Fibroblast of lung (primary cell): Measurements from ENCODE around the gene CREB5. TPM values are rescaled to one million over a fixed set of nuclear protein-coding genes. Genes with fewer than 3 reads are reported as not detected.
A peak's percentile ranks its signal among the peaks of the same experiment; 100 is the strongest.

Experiments
- DNase-seq, 2 donors: peaks; one replicate each; pipeline versions ENCODE4 v3.0.0 to v3.0.0-alpha.2; 2010; ENCODE audit warnings: low read depth in 2 of 2
- H2AFZ ChIP-seq: 2 replicates; pipeline ENCODE4 v1.5.1; 2012; ENCODE audit warnings: low read length, control low read depth, inconsistent platforms
- H3K27ac ChIP-seq: 2 replicates; pipeline ENCODE4 v1.5.1; 2011; ENCODE audit warnings: low read length, control low read depth; ENCODE audit not compliant: insufficient read depth
- H3K27me3 ChIP-seq: 2 replicates; pipeline ENCODE4 v1.5.1; 2011; ENCODE audit warnings: mild to moderate bottlenecking, low read length; ENCODE audit not compliant: control insufficient read depth, insufficient read depth
- H3K36me3 ChIP-seq: 2 replicates; pipeline ENCODE4 v1.5.1; 2011; ENCODE audit warnings: low read length; ENCODE audit not compliant: control insufficient read depth, insufficient read depth
- H3K4me1 ChIP-seq: 2 replicates; pipeline ENCODE4 v1.5.1; 2011; ENCODE audit warnings: low read length; ENCODE audit not compliant: control insufficient read depth, insufficient read depth; ENCODE audit errors: extremely low read depth
- H3K4me2 ChIP-seq: 2 replicates; pipeline ENCODE4 v1.5.1; 2011; ENCODE audit warnings: low read length, control low read depth; ENCODE audit not compliant: insufficient read depth; ENCODE audit errors: extremely low read depth
- H3K4me3 ChIP-seq, 4 experiments: fragments of 200-600 bp in 1 of 4; sonication (generic) in 1 of 4; replicated peaks in 1 of 4; 2 replicates each; pipeline ENCODE4 v1.5.1; 2011 to 2016; ENCODE audit warnings: low read length in 4 of 4, low read depth in 3 of 4, mild to moderate bottlenecking in 3 of 4, control low read depth in 2 of 4, inconsistent platforms in 1 of 4, mixed read lengths in 1 of 4; ENCODE audit not compliant: insufficient read depth in 1 of 4; ENCODE audit errors: control extremely low read depth in 1 of 4
- H3K79me2 ChIP-seq: 2 replicates; pipeline ENCODE4 v1.5.1; 2012; ENCODE audit warnings: mild to moderate bottlenecking, low read length, inconsistent platforms; ENCODE audit not compliant: control insufficient read depth, insufficient read depth
- H3K9ac ChIP-seq: 2 replicates; pipeline ENCODE4 v1.5.1; 2011; ENCODE audit warnings: mild to moderate bottlenecking, low read length, control low read depth; ENCODE audit not compliant: insufficient read depth
- H3K9me3 ChIP-seq: 2 replicates; pipeline ENCODE4 v1.5.1; 2012; ENCODE audit warnings: low read depth, low read length; ENCODE audit not compliant: control insufficient read depth, insufficient read depth
- H4K20me1 ChIP-seq: 2 replicates; pipeline ENCODE4 v1.5.1; 2011; ENCODE audit warnings: low read length; ENCODE audit not compliant: control insufficient read depth, insufficient read depth; ENCODE audit errors: extremely low read depth
- EZH2 ChIP-seq: IDR thresholded peaks from 2 replicates; pipeline ENCODE4 v1.5.1; 2012; ENCODE audit warnings: low read length, control low read depth, mild to moderate bottlenecking; ENCODE audit errors: missing control alignments
- polyA plus RNA-seq, 2 donors: library from polyadenylated mRNA; depleted of rRNA in 1 of 2; stranded (reverse) in 1 of 2; unstranded in 1 of 2; fragments of >200 nt; gene quantifications; 2 replicates each; pipeline ENCODE4 v1.2.1, GENCODE V29; 2011 to 2012; ENCODE audit warnings: missing spikeins in 1 of 2
- total RNA-seq: library from RNA; depleted of rRNA; stranded (reverse); fragments of >200 nt; gene quantifications from 2 replicates; pipeline ENCODE4 v1.2.1, GENCODE V29; 2014
- TF ChIP-seq, protein P1 (sequence below), 2 donors: IDR thresholded peaks in 1 of 2; conservative IDR thresholded peaks in 1 of 2; 1 replicate in 1 of 2; 2 replicates in 1 of 2; pipeline ENCODE4 v1.5.1; 2011 to 2012; ENCODE audit warnings: low read length in 2 of 2, control low read depth in 1 of 2, inconsistent platforms in 1 of 2, low read depth in 1 of 2, mild to moderate bottlenecking in 1 of 2

CREB5 gene
- total and polyA plus RNA-seq, 2 donors (not counting 1 experiment from before 2014, with no cell fraction given): 8.2 to 28.4 TPM

DNA sequence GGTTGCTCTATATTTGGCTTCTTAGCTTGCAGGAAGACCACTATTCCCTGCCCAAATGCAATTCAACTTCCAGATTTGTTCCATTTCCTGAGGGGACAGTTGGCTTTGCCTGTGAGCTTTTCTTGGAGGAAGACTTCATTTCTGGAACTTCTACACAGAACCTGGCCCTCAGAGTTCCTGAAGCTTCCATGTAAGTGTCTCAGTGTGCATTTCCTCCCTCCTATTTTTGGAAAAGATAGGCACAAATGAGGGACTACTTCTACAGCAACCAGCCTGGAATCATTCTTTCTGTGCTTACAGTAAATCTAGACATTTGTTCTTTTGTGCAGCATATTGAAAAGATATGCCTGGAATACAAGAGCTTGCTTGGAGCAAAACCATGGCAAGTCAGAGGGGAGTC lies 164.3 kb downstream of the CREB5 start:
- Histone ChIP-seq H3K4me3 (no peak overlapping the region), H3K9me3 (no peaks in the 10 kb centered on the region), H3K4me2 (no peak overlapping the region), H2AFZ (no peak overlapping the region), H3K27me3 (no peaks in the 10 kb centered on the region), H3K79me2 (no peaks in the 10 kb centered on the region), H3K27ac (no peak overlapping the region), H3K9ac (no peak overlapping the region), H3K36me3 (no peaks in the 10 kb centered on the region), H3K4me1 (peaks cover 2% of the 10 kb centered on the region), H4K20me1 (no peaks in the 10 kb centered on the region)
- DNase-seq: no peak
- TF ChIP-seq, protein P1, sequence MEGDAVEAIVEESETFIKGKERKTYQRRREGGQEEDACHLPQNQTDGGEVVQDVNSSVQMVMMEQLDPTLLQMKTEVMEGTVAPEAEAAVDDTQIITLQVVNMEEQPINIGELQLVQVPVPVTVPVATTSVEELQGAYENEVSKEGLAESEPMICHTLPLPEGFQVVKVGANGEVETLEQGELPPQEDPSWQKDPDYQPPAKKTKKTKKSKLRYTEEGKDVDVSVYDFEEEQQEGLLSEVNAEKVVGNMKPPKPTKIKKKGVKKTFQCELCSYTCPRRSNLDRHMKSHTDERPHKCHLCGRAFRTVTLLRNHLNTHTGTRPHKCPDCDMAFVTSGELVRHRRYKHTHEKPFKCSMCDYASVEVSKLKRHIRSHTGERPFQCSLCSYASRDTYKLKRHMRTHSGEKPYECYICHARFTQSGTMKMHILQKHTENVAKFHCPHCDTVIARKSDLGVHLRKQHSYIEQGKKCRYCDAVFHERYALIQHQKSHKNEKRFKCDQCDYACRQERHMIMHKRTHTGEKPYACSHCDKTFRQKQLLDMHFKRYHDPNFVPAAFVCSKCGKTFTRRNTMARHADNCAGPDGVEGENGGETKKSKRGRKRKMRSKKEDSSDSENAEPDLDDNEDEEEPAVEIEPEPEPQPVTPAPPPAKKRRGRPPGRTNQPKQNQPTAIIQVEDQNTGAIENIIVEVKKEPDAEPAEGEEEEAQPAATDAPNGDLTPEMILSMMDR (conservative IDR thresholded peaks at IDR 0.05 in 1 of 2, IDR thresholded peaks at IDR 0.05 in 1 of 2; ENCODE audit: low read depth in 1 of 2, low read length in 2 of 2): no peak
- TF ChIP-seq EZH2: no peak

DNA sequence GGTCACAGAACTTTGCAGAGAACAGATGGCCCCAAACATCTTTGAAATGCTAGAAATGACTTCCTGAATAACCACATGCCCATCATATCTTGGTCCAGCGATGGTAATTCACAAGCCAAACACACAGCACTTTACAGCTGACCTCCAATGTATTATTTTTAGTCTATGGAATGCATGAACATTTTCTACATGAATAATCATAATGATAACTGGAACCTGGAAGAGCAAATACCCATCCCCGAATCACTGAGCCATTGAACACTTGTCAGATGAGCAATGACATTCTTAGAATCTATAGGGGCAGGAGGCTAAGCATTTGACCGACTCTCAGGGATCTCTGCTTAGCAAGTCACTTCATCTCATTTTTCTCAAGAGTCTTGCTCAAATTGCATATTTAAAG lies 167.3 kb downstream of the CREB5 start:
- H4K20me1 ChIP-seq: no peaks in the 10 kb centered on the region
- H3K4me3 ChIP-seq: no peak overlapping the region
- H3K36me3 ChIP-seq: no peaks in the 10 kb centered on the region
- no peak overlapping the region for H3K4me2 ChIP-seq
- TF ChIP-seq, protein P1 (conservative IDR thresholded peaks at IDR 0.05 in 1 of 2, IDR thresholded peaks at IDR 0.05 in 1 of 2; ENCODE audit: low read depth in 1 of 2, low read length in 2 of 2): no peak
- no peak overlapping the region for H3K27ac ChIP-seq
- no peak overlapping the region for H2AFZ ChIP-seq
- H3K9ac ChIP-seq: no peak overlapping the region
- no peaks in the 10 kb centered on the region for H3K9me3 ChIP-seq
- H3K4me1 ChIP-seq: no peaks in the 10 kb centered on the region
- no peaks in the 10 kb centered on the region for H3K27me3 ChIP-seq
- peak in 1 of 2 donors; percentile 44 for DNase-seq
- H3K79me2 ChIP-seq: no peaks in the 10 kb centered on the region

DNA sequence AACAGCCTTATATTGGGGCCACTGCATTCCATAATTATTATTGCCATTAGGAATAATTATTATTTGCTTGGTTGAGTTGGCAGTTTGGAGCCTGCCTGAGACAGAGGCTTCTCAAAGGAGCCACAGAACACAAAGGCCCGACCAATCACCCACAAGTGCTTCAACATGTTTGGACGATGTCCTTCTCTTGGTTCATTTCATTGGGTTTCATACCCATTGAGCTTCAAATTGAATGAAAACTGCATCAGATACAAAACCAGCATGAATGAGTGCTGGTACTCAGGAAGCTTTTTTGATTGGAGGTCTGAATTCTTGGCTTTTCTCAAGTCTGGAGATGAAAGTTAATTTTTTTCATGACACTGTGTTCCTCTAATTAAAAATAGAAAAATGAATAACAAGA lies 168.3 kb downstream of the CREB5 start:
- no peak overlapping the region for H2AFZ ChIP-seq
- H3K36me3 ChIP-seq: no peaks in the 10 kb centered on the region
- TF ChIP-seq EZH2: no peak
- TF ChIP-seq, protein P1 (conservative IDR thresholded peaks at IDR 0.05 in 1 of 2, IDR thresholded peaks at IDR 0.05 in 1 of 2; ENCODE audit: low read depth in 1 of 2, low read length in 2 of 2): no peak
- H3K4me2 ChIP-seq: no peak overlapping the region
- H3K27me3 ChIP-seq: no peaks in the 10 kb centered on the region
- no peak for DNase-seq
- H3K9ac ChIP-seq: no peak overlapping the region
- no peaks in the 10 kb centered on the region for H4K20me1 ChIP-seq
- H3K79me2 ChIP-seq: no peaks in the 10 kb centered on the region
- no peaks in the 10 kb centered on the region for H3K9me3 ChIP-seq
- H3K4me3 ChIP-seq: no peak overlapping the region
- no peak overlapping the region for H3K27ac ChIP-seq
- no peaks in the 10 kb centered on the region for H3K4me1 ChIP-seq
